Measurements from ENCODE around the gene ZNF274.

ZNF274 gene

DNA sequence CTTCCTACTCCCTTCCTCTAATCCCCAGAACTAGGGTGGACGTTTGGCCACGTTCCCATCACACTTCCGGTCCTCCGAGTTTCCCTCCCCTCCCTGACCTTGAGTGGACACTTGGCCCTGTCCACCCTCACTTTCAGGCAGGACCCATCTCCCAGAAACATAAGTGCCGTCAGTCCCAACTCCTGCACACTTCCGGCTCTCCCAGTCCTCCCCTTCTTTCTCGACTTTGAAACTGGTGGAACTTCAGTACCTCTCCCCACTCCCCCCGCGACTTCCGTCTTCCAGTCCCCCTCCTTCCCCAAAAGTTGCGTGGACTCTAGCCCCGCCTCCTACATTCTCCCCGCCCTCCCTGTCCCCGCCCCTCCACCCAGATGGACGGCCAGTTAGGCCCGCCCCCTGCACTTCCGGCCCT is 278 bp upstream of the ZNF274 start:
- FAIRE-seq, result no peak
- no peak for DNase-seq (ENCODE audit: insufficient read length, low spot score)
- TF ChIP-seq CTCF (IDR thresholded peaks at IDR 0.05; ENCODE audit: insufficient read depth, missing control alignments), result no peak

DNA sequence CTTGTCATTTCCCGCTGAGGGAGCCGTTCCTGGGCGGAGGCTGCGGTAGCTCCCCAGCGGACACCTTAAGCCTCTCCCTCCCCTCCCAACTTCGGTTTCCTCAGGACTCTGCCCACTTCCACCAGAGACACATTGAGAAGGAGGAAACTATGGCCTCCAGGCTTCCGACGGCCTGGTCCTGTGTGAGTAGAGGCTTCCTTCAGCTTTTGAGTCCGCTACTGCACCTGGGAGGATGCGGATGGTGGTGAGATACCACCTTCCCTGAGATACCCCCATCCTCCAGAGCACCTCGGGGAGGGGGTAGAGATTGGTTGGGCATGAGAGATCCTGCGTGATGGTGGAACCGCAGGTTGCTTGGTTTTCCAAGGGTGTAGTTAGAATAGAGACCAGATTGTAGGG is 955 bp downstream of the ZNF274 start:
- FAIRE-seq (no peak), DNase-seq (ENCODE audit: insufficient read length, low spot score) (no peak)
- no peak for TF ChIP-seq CTCF (IDR thresholded peaks at IDR 0.05; ENCODE audit: insufficient read depth, missing control alignments)

- DNase-seq (ENCODE audit: insufficient read length, low spot score), result no peak
- no peak for TF ChIP-seq CTCF (IDR thresholded peaks at IDR 0.05; ENCODE audit: insufficient read depth, missing control alignments)
- no peak for FAIRE-seq
Observed at GRCh38 chr19:58196901-58197616, 14.2 kb downstream of the ZNF274 start.

GRCh38 chr19:58203814-58204475 is 21.1 kb downstream of the ZNF274 start:
- FAIRE-seq, result no peak
- no peak for TF ChIP-seq CTCF (IDR thresholded peaks at IDR 0.05; ENCODE audit: insufficient read depth, missing control alignments)
- no peak for DNase-seq (ENCODE audit: insufficient read length, low spot score)

- DNase-seq (ENCODE audit: insufficient read length, low spot score) (no peak), FAIRE-seq (no peak)
- TF ChIP-seq CTCF (IDR thresholded peaks at IDR 0.05; ENCODE audit: insufficient read depth, missing control alignments), result no peak
Observed at GRCh38 chr19:58204566-58204965, 21.7 kb downstream of the ZNF274 start.

- DNase-seq (ENCODE audit: insufficient read length, low spot score) (no peak), FAIRE-seq (no peak)
- no peak for TF ChIP-seq CTCF (IDR thresholded peaks at IDR 0.05; ENCODE audit: insufficient read depth, missing control alignments)
Observed at GRCh38 chr19:58209577-58209976, 26.7 kb downstream of the ZNF274 start.

All from D721Med (cell line).